LNCaP clone FGC (cell line): Measurements from ENCODE around the gene FBXW7.

Experiments
- DNase-seq: peaks from one replicate; pipeline ENCODE4 v3.0.0-alpha.2; 2011; ENCODE audit warnings: low read depth
- H3K4me3 ChIP-seq: 2 replicates; pipeline ENCODE4 v1.5.1; 2011; ENCODE audit warnings: mild to moderate bottlenecking, low read depth, low read length, control low read depth
- TF ChIP-seq, protein P1 (sequence below): IDR thresholded peaks from 2 replicates; pipeline ENCODE4 v1.5.1; 2012; ENCODE audit warnings: mild to moderate bottlenecking; ENCODE audit not compliant: control insufficient read depth, insufficient read depth; ENCODE audit errors: extremely low read depth

Gene FBXW7

GRCh38 chr4:152515678-152516077 is 20.2 kb downstream of the FBXW7 start:
- H3K4me3 ChIP-seq = no peak overlapping the region
- TF ChIP-seq, protein P1, sequence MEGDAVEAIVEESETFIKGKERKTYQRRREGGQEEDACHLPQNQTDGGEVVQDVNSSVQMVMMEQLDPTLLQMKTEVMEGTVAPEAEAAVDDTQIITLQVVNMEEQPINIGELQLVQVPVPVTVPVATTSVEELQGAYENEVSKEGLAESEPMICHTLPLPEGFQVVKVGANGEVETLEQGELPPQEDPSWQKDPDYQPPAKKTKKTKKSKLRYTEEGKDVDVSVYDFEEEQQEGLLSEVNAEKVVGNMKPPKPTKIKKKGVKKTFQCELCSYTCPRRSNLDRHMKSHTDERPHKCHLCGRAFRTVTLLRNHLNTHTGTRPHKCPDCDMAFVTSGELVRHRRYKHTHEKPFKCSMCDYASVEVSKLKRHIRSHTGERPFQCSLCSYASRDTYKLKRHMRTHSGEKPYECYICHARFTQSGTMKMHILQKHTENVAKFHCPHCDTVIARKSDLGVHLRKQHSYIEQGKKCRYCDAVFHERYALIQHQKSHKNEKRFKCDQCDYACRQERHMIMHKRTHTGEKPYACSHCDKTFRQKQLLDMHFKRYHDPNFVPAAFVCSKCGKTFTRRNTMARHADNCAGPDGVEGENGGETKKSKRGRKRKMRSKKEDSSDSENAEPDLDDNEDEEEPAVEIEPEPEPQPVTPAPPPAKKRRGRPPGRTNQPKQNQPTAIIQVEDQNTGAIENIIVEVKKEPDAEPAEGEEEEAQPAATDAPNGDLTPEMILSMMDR = no peak
- no peak for DNase-seq

- TF ChIP-seq, protein P1 = no peak
- no peak overlapping the region for H3K4me3 ChIP-seq
- no peak for DNase-seq
Measured at GRCh38 chr4:152514356-152514755, 21.5 kb downstream of the FBXW7 start.

GRCh38 chr4:152513078-152513477 is 22.8 kb downstream of the FBXW7 start:
- DNase-seq = no peak
- H3K4me3 ChIP-seq = no peak overlapping the region
- TF ChIP-seq, protein P1 = no peak

DNA sequence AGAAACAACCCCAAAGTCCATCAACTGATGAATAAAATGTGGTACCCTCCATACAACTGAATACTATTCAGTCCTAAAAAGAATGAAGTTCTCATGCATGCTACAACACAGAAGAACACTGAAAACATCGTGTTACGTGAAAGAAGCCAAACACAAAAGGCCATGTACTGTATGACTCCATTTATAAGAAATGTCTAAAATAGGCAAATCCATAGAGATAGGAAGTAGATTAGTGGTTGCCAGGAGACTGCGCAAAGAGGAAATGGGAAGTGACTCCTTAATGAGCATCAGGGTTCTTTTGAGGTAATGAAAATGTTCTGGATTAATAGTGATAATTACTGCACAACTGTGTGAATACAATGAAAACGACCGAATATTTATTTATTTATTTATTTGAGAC is 23.4 kb downstream of the FBXW7 start:
- H3K4me3 ChIP-seq = no peak overlapping the region
- TF ChIP-seq, protein P1 = no peak
- DNase-seq = no peak

GRCh38 chr4:152510349-152511147 is 25.3 kb downstream of the FBXW7 start:
- DNase-seq = no peak
- TF ChIP-seq, protein P1 = no peak
- no peak overlapping the region for H3K4me3 ChIP-seq

DNA sequence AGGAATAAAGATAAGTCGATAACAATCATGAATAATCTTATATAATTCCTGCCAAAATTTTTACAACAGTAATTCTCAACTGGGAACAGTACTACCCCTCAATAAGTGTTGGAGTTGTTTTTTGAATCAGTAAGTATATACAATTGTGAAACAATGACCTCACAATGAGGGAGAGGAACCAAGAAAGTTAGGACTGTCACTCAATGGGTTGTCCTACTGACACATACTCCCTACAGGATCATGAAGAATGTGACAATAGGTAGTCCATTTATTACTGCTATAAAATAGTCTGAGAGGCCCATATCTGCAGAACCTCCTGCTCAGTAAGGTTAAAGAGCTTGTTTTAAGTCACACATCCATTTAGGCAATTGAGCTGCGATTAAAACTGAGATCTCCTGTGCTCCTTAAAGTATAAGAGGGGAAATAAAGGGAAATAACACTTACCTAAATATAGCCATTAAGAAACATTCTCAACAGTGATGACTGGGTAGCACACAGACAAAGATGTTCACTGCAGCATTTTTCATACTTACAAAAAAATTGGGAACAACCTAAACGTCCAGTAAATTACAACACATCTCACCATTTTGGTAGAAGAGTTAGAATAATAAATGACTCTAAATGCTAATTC is 26.2 kb downstream of the FBXW7 start:
- TF ChIP-seq, protein P1 = no peak
- DNase-seq = no peak
- no peak overlapping the region for H3K4me3 ChIP-seq

GRCh38 chr4:152508818-152509217 is 27.1 kb downstream of the FBXW7 start:
- no peak for DNase-seq

More at GRCh38 chr4:152508818-152509217, 27.1 kb downstream of the FBXW7 start:
- no peak overlapping the region for H3K4me3 ChIP-seq
- TF ChIP-seq, protein P1 = no peak
